ENCODE results near the gene BCO2.

- TF ChIP-seq, protein P1, sequence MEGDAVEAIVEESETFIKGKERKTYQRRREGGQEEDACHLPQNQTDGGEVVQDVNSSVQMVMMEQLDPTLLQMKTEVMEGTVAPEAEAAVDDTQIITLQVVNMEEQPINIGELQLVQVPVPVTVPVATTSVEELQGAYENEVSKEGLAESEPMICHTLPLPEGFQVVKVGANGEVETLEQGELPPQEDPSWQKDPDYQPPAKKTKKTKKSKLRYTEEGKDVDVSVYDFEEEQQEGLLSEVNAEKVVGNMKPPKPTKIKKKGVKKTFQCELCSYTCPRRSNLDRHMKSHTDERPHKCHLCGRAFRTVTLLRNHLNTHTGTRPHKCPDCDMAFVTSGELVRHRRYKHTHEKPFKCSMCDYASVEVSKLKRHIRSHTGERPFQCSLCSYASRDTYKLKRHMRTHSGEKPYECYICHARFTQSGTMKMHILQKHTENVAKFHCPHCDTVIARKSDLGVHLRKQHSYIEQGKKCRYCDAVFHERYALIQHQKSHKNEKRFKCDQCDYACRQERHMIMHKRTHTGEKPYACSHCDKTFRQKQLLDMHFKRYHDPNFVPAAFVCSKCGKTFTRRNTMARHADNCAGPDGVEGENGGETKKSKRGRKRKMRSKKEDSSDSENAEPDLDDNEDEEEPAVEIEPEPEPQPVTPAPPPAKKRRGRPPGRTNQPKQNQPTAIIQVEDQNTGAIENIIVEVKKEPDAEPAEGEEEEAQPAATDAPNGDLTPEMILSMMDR (IDR thresholded peaks at IDR 0.05): no peak
- TF ChIP-seq POLR2A (IDR thresholded peaks at IDR 0.05): no peak
Measured at GRCh38 chr11:112229746-112230433, 54.6 kb downstream of the BCO2 start.

Measured in adrenal gland (tissue), 5 donors.